ENCODE data around the gene RNF10.

DNA sequence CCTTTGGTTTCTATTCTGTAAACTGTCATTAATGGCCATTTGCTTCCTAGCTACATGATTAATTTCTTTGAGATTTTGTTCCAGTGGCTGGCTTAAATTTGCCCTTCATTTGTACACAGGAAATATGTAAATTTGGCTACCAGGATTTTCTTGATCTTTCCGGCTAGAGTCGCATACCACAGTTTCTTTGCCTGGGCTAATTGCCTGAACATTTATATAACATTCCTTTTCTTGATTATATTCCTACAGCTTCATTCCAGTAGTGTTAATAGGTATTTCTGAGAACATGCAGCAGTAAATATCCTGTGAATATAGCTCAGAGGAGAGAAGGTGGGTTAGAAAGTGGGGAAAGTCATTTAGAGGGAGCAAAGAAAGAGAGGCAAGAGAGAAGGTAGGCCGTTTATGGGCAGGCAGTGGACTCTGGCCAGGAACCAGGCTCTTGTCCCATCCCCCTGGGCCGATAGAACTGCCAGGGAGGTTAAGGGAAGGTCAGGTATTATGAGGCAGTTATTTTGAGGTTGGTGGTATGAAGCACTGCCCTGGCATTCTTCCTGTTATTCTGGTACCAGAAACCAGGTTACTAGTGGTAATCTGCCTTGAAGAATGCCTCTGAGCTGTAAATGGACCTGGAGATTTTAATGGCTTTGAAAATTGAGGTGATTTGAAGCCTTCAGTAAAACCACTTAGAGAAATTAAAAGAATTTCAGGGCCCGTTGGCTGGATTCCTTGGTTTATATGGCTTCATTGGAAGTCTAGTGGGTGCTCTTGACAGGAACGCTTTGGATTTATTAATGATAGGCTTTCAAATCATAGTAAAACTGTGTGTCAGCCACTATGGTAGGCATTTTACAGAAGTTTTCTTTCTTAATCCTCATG, 4.4 kb downstream of the RNF10 start:
- TF ChIP-seq, protein P1, sequence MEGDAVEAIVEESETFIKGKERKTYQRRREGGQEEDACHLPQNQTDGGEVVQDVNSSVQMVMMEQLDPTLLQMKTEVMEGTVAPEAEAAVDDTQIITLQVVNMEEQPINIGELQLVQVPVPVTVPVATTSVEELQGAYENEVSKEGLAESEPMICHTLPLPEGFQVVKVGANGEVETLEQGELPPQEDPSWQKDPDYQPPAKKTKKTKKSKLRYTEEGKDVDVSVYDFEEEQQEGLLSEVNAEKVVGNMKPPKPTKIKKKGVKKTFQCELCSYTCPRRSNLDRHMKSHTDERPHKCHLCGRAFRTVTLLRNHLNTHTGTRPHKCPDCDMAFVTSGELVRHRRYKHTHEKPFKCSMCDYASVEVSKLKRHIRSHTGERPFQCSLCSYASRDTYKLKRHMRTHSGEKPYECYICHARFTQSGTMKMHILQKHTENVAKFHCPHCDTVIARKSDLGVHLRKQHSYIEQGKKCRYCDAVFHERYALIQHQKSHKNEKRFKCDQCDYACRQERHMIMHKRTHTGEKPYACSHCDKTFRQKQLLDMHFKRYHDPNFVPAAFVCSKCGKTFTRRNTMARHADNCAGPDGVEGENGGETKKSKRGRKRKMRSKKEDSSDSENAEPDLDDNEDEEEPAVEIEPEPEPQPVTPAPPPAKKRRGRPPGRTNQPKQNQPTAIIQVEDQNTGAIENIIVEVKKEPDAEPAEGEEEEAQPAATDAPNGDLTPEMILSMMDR (IDR thresholded peaks at IDR 0.05): no peak
- no peak for TF ChIP-seq POLR2A (IDR thresholded peaks at IDR 0.05)
